NCI-H1436 (cell line): ENCODE results near the gene HOXA10.
A peak's percentile ranks its signal among the peaks of the same experiment; 100 is the strongest.

ENCODE experiments used
- DNase-seq: peaks from one replicate; lab custom pipeline; 2025; lab: John Stamatoyannopoulos, UW

The HOXA10 gene

GRCh38 chr7:27179030-27179429, 4.9 kb upstream of the HOXA10 start:
- DNase-seq, result no peak

GRCh38 chr7:27178366-27178765, 4.2 kb upstream of the HOXA10 start:
- DNase-seq, result no peak

DNA sequence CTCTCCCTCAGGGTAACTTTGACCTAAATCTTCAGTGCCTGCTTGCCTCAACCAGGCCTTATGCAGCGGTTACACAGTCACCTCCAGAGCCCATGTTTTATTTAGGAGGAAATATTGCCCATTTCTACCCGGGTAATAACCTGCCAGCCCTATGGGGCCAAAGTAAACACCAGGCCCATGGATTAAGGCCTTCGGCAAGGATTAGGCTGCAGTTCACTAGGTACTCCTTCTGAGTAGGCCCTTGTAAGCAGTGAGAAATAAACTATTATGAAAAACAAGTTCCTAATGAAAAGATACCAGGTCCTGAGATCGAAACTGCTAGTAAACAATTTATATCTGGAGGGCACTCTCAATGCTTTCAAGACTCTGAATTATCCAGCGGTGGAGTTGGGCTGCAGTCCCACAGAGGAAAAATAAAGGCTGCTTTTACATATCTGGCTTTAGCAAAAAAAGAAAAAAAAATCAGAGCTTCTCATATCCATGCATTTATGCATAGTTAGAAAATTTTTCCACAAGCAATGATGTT, 3.7 kb upstream of the HOXA10 start:
- no peak for DNase-seq

DNA sequence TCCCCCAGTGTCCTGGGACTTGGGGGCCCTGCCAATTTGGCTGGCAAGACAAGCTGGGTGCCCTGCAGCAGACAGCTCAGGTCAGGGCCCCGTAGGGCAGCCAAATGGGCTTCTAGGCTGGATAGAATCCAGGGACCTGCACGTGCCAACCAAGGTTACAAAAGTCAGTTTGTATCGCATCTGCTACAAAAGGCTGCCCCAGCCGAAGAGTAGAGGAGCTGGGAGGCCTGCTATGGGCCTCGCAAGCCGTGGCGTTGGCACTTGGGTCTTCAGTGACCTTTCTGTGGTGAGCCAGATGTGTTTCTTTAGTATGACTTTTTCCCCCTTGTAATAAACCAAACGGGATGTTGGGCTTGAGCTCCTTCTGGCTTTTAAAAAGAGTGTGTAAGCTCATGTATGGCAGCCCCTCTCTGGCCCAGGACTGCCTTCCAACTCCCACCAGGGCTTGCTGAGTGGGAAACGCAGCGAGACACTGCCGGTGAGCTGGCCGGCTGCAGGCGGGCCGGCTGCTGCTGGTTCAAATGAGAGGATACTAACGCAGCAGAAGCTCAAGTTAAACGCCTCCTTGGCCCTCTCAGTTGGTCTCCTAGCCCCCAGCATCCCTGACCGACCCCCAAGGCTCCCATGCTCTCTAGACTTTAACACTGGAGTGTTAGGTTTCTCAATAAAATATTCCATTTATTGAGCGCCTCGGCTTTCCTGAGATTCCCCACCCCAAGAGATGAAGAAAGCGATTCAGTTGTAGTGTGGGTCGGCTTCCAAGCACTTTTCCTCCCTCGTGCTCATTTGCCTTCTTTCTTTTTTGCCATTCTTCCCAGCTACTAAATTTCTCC, 3.1 kb upstream of the HOXA10 start:
- no peak for DNase-seq

DNA sequence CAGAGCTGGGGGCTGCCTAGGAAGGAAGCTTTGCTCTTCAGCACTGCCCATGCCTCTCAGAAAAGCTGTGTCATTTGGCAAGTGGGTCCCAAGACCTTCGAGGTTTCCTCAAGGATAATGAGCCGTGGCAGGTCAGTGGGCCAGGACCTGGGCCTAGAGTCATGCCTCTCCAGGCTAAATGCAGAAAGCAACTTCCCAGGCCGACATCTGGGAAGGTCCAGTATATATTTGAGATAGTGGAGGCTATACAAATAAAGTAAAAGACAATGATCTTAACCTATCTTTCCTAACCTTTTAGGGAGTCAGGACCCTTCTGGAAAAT, 2.4 kb upstream of the HOXA10 start:
- DNase-seq, result no peak

DNA sequence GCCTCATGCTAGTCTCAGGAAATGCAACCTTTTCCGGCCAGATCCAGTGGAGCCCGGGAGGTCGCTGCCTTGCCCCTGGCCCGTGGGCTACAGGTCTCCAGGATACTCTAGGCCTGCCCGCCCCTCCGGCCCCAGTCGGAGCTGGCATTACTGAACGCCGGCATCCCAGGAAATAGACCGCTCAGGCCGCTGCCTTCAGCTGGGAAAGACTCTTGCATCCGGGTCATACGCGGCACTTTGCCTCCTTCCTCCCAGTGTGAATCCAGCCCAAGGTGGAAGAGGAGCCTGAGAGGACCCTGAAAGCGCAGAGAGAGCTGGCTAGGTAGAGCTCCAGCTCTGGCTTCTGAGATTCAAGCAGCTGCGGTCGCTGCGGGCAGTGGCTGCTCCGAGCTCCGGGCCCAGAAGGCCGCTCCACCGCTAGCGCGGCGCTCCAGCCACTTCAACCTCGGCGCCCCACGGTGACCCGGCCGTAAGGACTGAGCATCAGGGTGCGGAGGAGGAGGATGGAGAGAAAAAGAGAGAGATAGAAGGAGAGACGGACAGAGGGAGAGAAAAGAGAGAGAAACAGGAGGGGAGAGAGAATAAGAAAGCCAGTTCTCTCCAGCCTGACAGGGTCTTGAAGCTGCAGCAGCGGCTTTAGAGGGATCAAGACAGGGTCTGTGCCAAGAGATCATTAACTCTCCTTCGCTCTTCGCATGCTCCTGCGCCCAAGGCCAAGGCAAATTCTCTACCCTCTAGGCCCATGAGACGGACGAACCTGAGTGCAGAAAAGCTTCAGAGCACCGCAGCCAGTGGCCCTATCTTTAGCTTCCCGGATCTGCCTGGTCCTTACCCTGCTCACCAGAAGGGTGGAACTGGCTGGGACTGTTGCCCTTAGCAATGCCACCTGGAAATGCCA, 1.8 kb upstream of the HOXA10 start:
- DNase-seq, result no peak

DNA sequence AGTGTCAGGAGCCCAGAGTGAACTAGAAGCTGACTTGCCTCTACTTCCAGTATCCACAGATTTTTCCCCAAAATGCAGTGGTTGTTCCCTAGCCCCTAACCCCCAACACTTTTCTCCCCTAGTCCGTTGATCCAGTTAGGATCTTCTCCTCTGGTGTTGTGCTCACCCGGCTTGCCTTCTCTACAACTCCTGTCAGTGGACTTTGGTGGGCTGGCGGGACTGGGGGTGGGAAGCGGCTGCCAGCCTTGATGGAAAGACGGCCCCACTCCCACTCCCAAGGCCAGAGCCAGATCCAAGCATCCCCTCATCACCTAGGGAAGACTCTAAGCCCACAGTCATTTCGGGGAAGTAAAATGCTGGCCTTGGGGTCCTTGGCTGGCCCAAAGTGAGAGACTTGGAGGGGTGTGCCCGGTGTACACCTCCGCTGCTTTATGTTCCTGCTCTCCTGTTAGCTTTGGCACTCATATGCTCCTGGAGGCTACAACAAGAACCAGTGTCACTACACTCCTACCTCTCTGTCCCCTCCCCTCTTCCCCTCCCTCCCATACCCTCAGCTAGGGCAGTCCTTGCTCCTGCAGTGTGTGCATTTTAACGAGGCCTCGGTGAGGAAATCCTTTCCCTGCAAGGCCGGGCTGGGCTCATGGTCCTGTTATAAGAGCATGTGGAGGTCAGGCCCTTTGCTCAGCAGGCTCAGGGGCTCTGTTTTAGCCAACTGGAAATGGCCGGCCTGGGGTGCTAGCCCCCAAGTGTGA, 930 bp upstream of the HOXA10 start:
- DNase-seq, result no peak

DNA sequence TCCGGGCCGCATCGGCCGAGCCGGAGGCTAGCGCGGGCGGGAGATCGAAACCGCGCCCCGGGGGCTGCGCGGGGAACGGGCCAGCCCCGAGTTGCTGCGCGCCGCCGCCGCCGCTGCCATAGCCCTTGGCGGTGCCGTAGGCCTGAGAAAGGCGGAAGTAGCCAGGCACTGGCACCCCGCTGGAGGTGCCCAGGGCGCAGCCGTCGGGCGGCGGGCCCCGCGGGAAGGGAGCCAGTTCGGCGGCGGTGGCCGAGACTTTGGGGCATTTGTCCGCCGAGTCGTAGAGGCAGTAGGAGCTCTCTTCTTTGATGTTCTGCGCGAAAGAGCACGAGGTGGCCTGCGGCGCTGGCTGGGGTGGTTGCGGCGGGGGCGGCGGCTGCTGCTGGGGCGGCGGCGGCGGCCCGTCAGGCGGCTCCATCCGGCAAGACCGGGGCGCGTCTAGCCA, 587 bp downstream of the HOXA10 start:
- no peak for DNase-seq

DNA sequence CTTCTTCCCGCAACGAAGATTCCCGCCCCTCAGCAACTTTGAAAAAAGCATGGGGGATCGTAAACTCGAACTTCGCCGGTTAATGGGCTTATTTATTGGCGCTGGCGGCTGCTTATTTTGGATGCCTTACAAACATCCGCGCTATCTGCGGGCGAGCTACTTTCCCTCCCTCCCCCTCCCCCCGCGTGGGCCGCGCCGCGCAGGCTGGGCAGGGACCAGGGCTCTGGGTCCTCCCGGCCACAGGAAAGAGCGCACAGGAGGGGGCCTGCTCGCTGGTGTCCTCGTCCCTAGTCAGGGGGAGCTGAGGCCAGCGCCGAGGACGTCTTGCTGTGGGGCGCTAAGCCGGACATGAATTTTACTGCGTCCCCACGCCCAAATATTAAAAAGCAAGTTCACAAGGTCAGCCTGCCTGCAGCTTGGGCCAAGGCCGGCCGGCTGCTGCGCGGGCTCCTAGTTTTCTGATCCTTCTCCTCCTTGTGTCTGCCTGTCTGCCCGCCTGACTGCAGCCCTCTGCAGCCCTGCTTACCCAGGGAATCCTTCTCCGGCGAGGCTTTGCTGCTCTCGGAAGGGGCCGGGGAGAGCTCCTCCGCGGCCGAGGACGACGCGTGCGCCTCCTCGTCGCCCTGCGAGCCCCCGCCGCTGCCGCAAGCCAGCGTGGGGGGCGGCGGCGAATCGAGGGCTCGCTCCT, 1.2 kb downstream of the HOXA10 start:
- peak; percentile 12 for DNase-seq

- no peak for DNase-seq
These were observed 1.8 kb downstream of the HOXA10 start for GRCh38 chr7:27172315-27172774.

DNA sequence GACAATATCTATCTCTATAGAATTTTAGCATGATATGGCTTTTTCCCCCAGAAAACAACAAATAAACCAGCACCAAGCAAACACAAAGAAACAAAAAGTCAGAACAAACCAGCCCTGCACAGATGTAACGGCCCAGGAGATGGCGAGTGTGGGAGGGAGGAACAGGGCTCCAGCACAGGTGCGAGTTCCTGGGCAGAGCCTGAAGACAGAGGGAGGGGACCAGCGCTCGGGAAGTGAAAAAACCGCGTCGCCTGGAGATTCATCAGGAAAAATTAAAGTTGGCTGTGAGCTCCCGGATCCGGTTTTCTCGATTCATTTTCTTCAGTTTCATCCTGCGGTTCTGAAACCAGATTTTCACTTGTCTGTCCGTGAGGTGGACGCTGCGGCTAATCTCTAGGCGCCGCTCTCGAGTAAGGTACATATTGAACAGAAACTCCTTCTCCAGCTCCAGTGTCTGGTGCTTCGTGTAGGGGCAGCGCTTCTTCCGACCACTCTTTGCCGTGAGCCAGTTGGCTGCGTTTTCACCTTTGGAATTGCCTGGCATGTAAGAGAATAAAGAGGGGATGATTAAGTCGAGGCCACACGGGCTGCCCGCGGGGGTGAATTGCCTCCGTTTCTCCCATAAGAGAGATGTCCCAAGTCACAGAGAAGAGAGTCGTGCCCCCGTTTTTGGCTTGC, 2.3 kb downstream of the HOXA10 start:
- DNase-seq, result peak; percentile 34

DNA sequence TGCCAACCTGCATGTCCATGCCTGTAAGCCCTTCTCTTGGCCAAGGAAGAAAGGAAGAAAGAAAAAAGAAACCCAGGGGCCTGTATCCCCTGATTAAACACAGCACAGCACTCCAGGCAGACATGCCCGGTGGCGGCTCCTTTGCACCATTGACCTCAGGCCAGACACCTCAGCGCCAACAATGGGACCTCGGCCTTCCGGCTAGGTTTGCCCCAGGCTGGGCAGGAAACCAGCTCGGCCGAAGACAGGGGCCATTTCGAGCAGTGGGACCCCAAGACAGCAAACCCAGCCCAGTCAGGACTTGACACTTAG, 2.8 kb downstream of the HOXA10 start:
- no peak for DNase-seq

DNA sequence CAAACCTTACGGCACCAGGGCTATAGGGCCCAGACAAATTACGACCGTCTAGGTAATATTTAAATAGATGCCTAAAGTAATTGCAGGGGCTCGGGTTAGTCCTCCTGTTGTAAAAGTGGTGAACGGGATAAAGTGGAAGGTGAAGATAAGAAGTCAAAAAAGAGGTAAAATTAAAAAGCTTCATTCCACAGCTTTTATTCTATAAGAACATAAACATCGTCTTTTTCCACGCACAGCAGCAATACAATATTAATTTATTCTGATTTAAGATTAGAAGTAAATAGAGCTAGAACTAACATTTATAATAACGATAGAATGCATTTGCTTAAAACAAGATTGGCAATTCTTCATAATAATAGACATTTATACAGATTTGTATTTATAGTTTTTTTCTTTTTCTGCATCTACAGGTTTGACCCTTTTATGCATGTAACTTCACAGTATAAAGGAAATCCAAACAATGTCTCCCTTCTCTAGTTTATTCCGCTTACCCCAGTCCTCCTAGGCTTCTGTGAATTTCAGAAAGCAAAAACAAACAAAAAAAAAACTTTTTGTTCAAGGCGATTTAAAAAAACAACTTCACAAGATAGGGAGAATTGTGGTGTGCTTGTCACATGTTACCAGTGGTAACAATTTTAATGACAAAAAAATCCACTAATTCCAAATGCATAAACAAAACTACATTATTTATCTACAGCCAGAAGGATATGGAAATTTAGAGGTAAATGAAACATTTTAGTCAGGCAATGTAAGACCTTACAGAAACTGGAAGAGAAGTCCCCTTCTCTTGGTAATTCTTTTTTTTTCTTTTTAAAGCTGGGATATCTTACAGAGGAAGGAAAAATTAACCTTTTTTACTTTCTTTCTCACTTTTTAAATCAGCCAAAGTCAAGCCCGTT, 3.4 kb downstream of the HOXA10 start:
- DNase-seq, result no peak

- peak; percentile 58 for DNase-seq
These were observed 4.3 kb downstream of the HOXA10 start for GRCh38 chr7:27169658-27170425.

DNA sequence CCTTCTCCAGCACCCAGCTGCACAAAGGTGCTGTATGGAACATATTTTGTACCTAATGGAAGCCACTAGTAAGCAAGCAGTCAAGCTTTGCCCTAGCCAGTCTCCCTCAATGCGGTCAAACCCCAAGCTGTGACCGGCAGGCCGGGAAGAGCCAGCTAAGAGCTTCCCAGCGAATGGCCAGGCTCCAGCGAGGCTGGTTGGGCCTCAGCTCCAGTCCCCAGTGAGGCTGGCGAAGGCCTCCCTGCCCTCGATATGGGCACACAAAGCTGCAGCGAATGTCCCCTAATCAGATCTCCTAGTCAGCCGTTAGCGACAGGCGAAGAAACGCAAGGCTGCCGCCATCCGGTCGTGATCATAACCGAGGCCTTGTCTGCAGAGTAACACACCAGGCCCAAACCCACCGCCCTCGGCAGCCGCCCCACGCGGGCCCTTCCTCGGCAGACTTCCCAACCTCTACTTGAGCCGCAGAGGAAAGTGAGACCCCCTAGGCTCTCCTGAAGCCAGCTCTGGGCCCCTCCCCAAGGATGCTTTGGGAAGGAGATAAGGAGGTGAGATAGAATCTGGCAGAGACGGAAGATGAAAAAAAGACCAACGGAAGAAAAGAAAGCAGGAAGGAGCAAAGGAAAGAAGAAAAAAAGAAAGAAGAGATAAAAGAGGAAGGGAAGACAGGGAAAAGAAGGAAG, 5.7 kb downstream of the HOXA10 start:
- DNase-seq, result peak; percentile 54

DNA sequence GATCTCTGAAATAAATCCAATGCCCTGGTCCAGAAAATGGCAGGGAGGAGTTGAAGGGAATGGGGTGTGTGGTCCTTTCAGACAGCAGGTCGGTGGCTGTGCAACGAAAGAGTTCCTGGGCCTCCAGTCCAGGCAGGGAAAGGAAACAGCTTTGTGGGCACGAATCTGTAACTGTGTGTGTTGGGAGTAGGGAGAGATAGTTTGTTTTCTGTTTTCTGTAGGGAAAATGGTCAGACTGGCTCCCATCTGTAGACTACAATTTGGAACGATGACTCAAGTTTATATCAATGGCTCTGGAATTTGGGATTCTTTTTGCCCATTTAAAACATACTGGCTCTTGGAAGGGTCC, 6.2 kb downstream of the HOXA10 start:
- no peak for DNase-seq

DNA sequence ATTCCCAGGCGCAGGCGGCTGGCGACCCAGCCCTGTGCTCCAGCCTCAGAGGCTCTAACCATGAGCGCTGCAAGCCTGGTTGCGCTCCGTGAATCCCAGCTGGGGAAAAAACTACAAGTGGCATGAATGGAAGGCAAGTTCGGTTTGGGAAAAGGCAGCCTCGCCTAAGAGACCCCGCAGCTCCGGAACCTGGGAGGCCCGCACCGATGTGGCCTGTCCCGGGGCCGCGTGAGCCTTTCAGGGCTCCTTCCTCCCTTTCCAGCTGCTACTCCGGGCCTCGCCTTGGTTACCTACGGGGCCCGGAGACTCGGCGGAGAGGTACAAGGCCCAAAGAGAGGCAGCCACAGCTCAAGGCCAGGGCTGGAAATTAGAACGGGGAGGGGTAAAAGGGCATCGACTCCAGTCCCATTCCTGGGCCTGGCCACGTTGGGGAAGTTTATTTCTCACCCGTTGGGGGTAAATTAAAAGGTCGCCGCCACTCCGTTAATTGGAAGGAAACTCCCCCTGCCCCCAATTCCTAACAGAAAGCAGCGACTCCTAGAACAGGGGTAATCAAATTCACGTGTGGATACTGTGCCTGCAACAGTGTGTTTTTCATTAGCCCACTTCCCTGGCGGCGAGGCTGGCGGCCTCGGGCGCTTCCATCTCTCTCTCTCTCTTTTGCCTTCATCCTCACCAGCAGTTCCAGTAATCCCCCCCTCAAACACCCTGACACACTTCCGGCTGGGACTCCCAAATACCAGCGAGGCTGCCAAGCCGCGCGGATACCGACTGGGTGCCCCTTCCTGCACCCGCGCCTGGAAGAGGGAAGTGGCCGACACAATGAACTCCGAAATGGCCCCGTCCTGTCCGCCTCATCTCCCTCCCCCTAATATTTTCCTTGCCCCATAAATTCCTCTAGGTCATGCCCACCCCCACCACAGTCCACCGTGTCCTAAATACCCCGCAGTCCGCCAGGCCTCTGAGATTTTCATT, 7.3 kb downstream of the HOXA10 start:
- no peak for DNase-seq
